GM21367 (cell line): ENCODE results near the gene NUP37.

Experiments used
- ATAC-seq: cut with Tn5 transposase; IDR thresholded peaks from one replicate; pipeline ENCODE4 v1.9.1; 2021; ENCODE audit not compliant: unreplicated experiment

Gene NUP37

DNA sequence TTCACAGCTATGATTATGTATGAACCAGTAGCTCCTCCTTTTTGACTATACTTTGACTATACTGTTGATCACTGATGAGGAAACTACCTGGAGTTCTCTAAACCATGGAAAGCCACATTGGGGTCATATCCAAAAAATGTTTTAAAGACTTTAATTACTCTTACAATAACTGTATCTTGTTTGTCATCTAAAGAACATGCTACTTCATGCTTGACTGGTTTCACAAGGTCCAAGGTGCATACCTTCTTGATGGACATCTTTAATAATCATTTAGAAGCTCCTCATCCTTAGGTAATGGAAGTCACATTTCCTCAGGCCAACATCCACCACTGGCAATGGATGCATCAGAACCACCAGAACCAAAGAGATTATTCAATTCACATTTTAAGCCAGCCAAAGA is 88.1 kb downstream of the NUP37 start:
- no peak for ATAC-seq

DNA sequence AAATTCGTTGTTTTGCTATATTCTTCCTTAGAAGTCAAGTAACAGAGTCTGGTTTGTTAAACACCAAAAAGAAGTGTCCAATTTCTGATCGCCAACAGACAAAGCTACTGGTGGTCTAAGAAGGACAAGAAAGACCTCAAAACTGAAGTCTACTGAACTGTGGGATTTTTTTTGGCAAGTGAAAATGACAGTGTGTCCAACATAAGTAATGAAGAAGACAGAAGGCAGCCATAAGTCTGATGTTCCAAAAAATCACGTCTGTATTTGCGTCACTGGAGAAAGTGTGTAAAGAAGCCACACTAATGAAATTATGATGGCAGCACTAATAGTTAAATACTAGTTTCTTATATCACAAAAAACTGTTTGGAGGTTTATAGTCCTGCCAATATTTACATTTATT is 90.8 kb downstream of the NUP37 start:
- no peak for ATAC-seq

DNA sequence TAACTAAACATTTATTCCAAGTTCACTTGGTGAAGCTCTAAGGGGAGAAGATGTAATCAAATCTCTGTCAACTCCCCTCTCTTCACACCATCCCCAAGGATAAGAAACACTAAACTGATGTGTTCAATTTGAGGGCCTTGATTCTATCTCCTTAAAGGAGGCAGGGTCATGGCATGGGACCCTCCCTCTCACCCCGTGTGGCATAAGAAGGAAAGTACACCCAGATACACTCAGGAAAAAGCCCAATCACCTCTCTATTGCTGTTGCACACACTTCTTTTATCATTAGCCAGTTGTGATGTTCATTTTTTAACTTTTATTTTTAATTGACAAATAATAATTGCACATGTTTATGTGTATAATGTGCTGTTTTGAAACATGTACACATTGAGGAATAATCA is 93.2 kb downstream of the NUP37 start:
- ATAC-seq: no peak

DNA sequence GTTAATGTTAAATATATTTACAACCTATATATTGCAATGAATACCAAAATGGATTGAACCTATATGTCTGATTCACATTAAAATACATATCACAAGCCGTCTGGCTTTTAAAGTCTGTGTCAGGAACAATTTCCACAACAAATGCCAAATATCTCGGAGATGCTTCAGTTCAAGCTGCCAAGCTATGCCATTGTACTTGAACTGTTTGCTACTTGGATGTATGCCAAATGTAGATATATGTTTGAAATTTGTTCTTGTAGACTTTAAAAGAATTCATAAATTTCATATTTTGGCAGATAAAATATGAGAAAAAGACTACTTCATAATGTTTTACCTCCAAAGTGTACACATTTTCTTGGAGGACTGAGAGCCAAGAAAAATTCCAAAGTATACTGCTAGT is 95.1 kb downstream of the NUP37 start:
- ATAC-seq: no peak

DNA sequence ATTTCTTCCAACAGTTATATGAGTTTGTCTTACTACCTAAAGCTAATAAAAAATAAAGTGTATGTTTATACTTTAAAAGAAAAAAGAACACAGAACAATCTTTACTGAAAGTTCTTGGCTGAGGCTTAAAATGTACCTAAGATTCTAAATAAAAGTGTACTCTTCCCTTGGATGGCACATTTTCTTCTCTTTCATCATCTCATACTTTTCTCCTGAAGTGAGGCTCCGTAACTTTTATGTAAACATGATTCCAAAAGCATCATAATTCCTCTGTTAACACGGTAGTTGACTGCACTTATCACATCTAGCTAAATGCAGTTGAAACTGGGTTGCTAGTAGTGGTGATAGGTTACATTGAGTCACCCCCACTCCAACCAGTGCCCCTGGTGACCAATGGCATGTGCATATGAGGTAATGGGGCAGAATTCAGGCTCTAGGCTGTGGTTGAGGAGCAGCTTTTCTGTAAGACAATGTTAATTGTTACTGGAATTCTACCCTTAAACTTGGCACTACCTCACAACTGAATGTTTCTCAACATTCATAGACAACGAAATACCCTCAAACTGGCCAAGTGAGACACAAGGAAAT is 96.5 kb downstream of the NUP37 start:
- ATAC-seq: no peak
